Keratinocyte (primary cell): ENCODE results near the gene DMRTA2. TPM values are rescaled to one million over a fixed set of nuclear protein-coding genes. Genes with fewer than 3 reads are reported as not detected.

Source experiments
- DNase-seq: peaks from one replicate; pipeline ENCODE4 v3.0.0-alpha.2; 2011; ENCODE audit warnings: low read depth, missing footprints, low spot score
- FAIRE-seq: peaks from 2 replicates; lab custom pipeline; 2011; peaks lifted over from hg19 to GRCh38; lab: Jason Lieb, UNC
- H2AFZ ChIP-seq: 2 replicates; pipeline ENCODE4 v1.6.0; 2012; ENCODE audit warnings: low read length, control low read depth, inconsistent platforms; ENCODE audit not compliant: control insufficient read depth
- H3K27ac ChIP-seq: 2 replicates; pipeline ENCODE4 v1.5.1; 2011; ENCODE audit warnings: low read length; ENCODE audit not compliant: control insufficient read depth, insufficient read depth
- H3K27me3 ChIP-seq: 3 replicates; pipeline ENCODE4 v1.6.0; 2011; ENCODE audit warnings: low read length; ENCODE audit not compliant: control insufficient read depth, insufficient read depth; ENCODE audit errors: extremely low read depth
- H3K36me3 ChIP-seq, 2 experiments: 2 replicates in 1 of 2; 3 replicates in 1 of 2; pipeline ENCODE4 v1.5.1; 2011; ENCODE audit warnings: low read length in 2 of 2, mild to moderate bottlenecking in 1 of 2; ENCODE audit not compliant: control insufficient read depth in 2 of 2, insufficient read depth in 2 of 2; ENCODE audit errors: extremely low read depth in 1 of 2
- H3K4me1 ChIP-seq: 3 replicates; pipeline ENCODE4 v1.5.1; 2011; ENCODE audit warnings: low read length; ENCODE audit not compliant: control insufficient read depth, insufficient read depth; ENCODE audit errors: extremely low read depth
- H3K4me2 ChIP-seq: 3 replicates; pipeline ENCODE4 v1.6.0; 2011; ENCODE audit warnings: low read depth, low read length; ENCODE audit not compliant: control insufficient read depth, insufficient read depth; ENCODE audit errors: extremely low read depth
- H3K4me3 ChIP-seq, 3 experiments: fragments of 200-600 bp in 1 of 3; sonication (generic) in 1 of 3; 2 replicates in 2 of 3; 3 replicates in 1 of 3; pipeline ENCODE4 v1.5.1; 2011 to 2016; ENCODE audit warnings: low read length in 3 of 3, mild to moderate bottlenecking in 3 of 3, control low read depth in 2 of 3, inconsistent platforms in 1 of 3, low read depth in 1 of 3, mixed read lengths in 1 of 3, mixed run types in 1 of 3, moderate library complexity in 1 of 3; ENCODE audit not compliant: control insufficient read depth in 2 of 3, insufficient read depth in 2 of 3; ENCODE audit errors: extremely low read depth in 1 of 3
- H3K79me2 ChIP-seq: 2 replicates; pipeline ENCODE4 v1.6.0; 2012; ENCODE audit warnings: low read length; ENCODE audit not compliant: control insufficient read depth, insufficient read depth
- H3K9ac ChIP-seq: 3 replicates; pipeline ENCODE4 v1.6.0; 2011; ENCODE audit warnings: low read length; ENCODE audit not compliant: control insufficient read depth, insufficient read depth; ENCODE audit errors: extremely low read depth
- H3K9me1 ChIP-seq: 3 replicates; pipeline ENCODE4 v1.6.0; 2011; ENCODE audit warnings: low read length; ENCODE audit not compliant: control insufficient read depth, insufficient read depth; ENCODE audit errors: extremely low read depth
- H3K9me3 ChIP-seq: 2 replicates; pipeline ENCODE4 v1.5.1; 2012; ENCODE audit warnings: low read depth, low read length; ENCODE audit not compliant: control insufficient read depth
- H4K20me1 ChIP-seq: 3 replicates; pipeline ENCODE4 v1.6.0; 2011; ENCODE audit warnings: low read length; ENCODE audit not compliant: control insufficient read depth, insufficient read depth; ENCODE audit errors: extremely low read depth
- EZH2 ChIP-seq: IDR thresholded peaks from one replicate; pipeline ENCODE4 v1.6.1; 2012; ENCODE audit warnings: inconsistent platforms, mild to moderate bottlenecking, low read length, moderate library complexity
- dilution Hi-C: fragments of 300-500 bp; cut with MboI; formaldehyde crosslinking; loops from one replicate; pipeline ENCODE4 v1.7.0; 2020; ENCODE audit warnings: low sequenced_read_pairs; ENCODE audit not compliant: extremely low pct_ligation_motif_present
- polyA minus RNA-seq, 3 experiments: library from RNA; depleted of rRNA, polyadenylated mRNA; stranded (reverse); fragments of >200 nt; gene quantifications; 1 replicate in 1 of 3; 2 replicates in 1 of 3; 3 replicates in 1 of 3; pipeline ENCODE4 v1.2.3, GENCODE V29; 2011
- polyA plus RNA-seq, 5 experiments: library from polyadenylated mRNA; depleted of rRNA in 3 of 5; stranded (reverse) in 3 of 5; stranded (forward) in 1 of 5; unstranded in 1 of 5; fragments of >200 nt; gene quantifications; 1 replicate in 1 of 5; 2 replicates in 3 of 5; 3 replicates in 1 of 5; pipeline versions ENCODE4 v1.2.1 to v1.2.3, GENCODE V29; 2011 to 2012; ENCODE audit warnings: missing spikeins in 2 of 5, low read depth in 1 of 5, low replicate concordance in 1 of 5
- TF ChIP-seq, protein P1 (sequence below), 3 experiments: IDR thresholded peaks in 1 of 3; conservative IDR thresholded peaks in 1 of 3; optimal IDR thresholded peaks in 1 of 3; 2 replicates in 2 of 3; 3 replicates in 1 of 3; pipeline versions ENCODE3 to v1.5.1; 2011; ENCODE audit warnings: low read length in 3 of 3, mild to moderate bottlenecking in 3 of 3, moderate library complexity in 2 of 3, control low read depth in 1 of 3, inconsistent platforms in 1 of 3; ENCODE audit not compliant: insufficient read depth in 2 of 3; ENCODE audit errors: extremely low read depth in 1 of 3

Gene DMRTA2
- polyA plus RNA-seq (0.01 TPM in 1 of 3 replicates, not detected in the others), polyA minus RNA-seq (not detected in 3 replicates)
- polyA plus RNA-seq (2011; ENCODE audit: low read depth), result not detected
- not detected in 2 replicates for polyA plus RNA-seq (2011; cell fraction: cytosol; rRNA removed)
- polyA plus RNA-seq (2011; cell fraction: nucleus; rRNA removed), result not detected in 2 replicates
- not detected in 2 replicates for polyA plus RNA-seq (2012; ENCODE audit: low replicate concordance)
- polyA minus RNA-seq (2011; cell fraction: cytosol; rRNA and poly(A)+ RNA removed), result not detected
- polyA minus RNA-seq (2011; cell fraction: nucleus; rRNA and poly(A)+ RNA removed), result not detected in 2 replicates

DNA sequence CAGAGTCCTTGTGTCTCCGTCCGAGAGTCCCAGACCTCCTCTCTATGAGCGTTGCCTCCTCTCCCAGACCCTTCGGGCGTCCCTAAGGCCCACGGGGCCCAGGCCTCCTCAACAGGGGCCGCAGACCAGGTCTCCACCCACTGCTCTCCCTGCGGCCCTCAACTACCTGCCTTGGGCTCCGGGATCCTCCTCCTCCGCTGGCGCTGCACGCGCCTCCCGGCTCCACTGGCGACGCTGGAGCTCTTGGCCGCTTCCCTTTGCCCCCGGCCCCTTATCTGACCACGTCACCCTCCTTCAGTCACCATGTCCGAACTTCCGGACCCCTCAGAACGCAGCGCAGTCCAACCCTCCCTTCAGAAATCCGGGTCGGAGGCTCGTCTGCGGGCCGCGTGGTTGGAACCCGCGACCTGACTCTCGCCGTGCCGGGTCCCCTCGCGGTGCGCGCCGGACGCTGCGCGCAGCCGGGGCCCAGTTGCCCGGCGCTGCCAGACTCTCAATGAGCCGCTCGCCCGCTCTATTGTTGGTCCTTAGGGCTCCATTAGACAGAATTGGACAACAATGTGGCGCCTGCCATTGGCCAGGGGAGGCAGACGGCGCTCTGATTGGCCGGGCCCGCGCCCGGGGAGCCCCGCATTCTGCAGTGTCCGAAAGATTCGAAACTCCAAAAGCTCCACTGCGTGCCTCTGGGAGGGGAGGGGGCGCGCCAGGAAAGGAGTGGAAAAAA lies at the start of gene DMRTA2:
TSS of gene DMRTA2 (minus strand) at position 498 of the 724 bp plus-strand sequence. CDS start 1,907 bp downstream, outside the sequence.
- Histone ChIP-seq H3K9me1 (no peaks in the 10 kb centered on the region), H3K36me3 (no peaks in the 10 kb centered on the region), H4K20me1 (peaks cover 10% of the 10 kb centered on the region), H3K27ac (no peak within 1 kb of the TSS), H2AFZ (no peak within 1 kb of the TSS), H3K4me2 (peak within 1 kb of the TSS; percentile 48), H3K9ac (no peak within 1 kb of the TSS), H3K4me3 (peak within 1 kb of the TSS in 2 of 3 experiments; percentile 11 to 22), H3K27me3 (peaks cover 100% of the 10 kb centered on the region), H3K4me1 (no peaks in the 10 kb centered on the region), H3K79me2 (no peaks in the 10 kb centered on the region), H3K9me3 (no peaks in the 10 kb centered on the region)
- FAIRE-seq, result no peak
- dilution Hi-C loops, result no loop called here
- DNase-seq, result no peak
- TF ChIP-seq, protein P1, sequence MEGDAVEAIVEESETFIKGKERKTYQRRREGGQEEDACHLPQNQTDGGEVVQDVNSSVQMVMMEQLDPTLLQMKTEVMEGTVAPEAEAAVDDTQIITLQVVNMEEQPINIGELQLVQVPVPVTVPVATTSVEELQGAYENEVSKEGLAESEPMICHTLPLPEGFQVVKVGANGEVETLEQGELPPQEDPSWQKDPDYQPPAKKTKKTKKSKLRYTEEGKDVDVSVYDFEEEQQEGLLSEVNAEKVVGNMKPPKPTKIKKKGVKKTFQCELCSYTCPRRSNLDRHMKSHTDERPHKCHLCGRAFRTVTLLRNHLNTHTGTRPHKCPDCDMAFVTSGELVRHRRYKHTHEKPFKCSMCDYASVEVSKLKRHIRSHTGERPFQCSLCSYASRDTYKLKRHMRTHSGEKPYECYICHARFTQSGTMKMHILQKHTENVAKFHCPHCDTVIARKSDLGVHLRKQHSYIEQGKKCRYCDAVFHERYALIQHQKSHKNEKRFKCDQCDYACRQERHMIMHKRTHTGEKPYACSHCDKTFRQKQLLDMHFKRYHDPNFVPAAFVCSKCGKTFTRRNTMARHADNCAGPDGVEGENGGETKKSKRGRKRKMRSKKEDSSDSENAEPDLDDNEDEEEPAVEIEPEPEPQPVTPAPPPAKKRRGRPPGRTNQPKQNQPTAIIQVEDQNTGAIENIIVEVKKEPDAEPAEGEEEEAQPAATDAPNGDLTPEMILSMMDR (optimal IDR thresholded peaks at IDR 0.05 in 1 of 3, IDR thresholded peaks at IDR 0.05 in 1 of 3, conservative IDR thresholded peaks at IDR 0.05 in 1 of 3; ENCODE audit: extremely low read depth in 1 of 3, insufficient read depth in 2 of 3, low read length in 3 of 3), result no peak
- TF ChIP-seq EZH2, result peak; percentile 62

DNA sequence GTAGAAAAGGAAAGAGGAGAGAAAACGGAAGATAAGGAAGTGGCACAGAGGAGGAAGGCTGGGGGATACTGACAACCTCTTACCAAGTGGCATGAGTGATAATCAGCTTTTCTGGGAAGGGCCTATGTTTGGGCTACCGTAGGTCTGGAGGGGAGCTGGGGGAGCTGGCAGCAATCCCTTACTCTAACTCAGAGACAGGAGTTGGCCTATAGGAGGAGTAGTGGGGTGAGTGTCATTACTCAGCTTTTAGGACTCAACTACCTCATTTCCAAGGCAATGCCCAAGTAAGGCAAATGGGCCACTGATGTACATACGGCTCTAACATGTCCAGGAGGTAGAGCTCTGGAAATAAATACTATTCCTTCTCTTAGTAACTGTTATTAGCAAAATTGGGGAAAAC lies 48.7 kb upstream of the DMRTA2 start:
- Histone ChIP-seq H4K20me1 (no peaks in the 10 kb centered on the region), H3K27me3 (no peaks in the 10 kb centered on the region), H3K4me2 (no peak overlapping the region), H3K79me2 (no peaks in the 10 kb centered on the region), H3K9ac (no peak overlapping the region), H3K9me1 (no peaks in the 10 kb centered on the region), H3K9me3 (no peaks in the 10 kb centered on the region), H2AFZ (no peak overlapping the region), H3K36me3 (peaks cover 4% of the 10 kb centered on the region in 2 experiments), H3K4me3 (no peak overlapping the region), H3K27ac (no peak overlapping the region), H3K4me1 (no peaks in the 10 kb centered on the region)
- dilution Hi-C loops, result no loop called here
- no peak for TF ChIP-seq EZH2
- TF ChIP-seq, protein P1 (optimal IDR thresholded peaks at IDR 0.05 in 1 of 3, IDR thresholded peaks at IDR 0.05 in 1 of 3, conservative IDR thresholded peaks at IDR 0.05 in 1 of 3; ENCODE audit: extremely low read depth in 1 of 3, insufficient read depth in 2 of 3, low read length in 3 of 3), result no peak
- FAIRE-seq (no peak), DNase-seq (no peak)
